DMS79 (cell line): ENCODE data around the gene BST1.

Source experiments
- DNase-seq: peaks from one replicate; lab custom pipeline; 2025; lab: John Stamatoyannopoulos, UW

Gene BST1

DNA sequence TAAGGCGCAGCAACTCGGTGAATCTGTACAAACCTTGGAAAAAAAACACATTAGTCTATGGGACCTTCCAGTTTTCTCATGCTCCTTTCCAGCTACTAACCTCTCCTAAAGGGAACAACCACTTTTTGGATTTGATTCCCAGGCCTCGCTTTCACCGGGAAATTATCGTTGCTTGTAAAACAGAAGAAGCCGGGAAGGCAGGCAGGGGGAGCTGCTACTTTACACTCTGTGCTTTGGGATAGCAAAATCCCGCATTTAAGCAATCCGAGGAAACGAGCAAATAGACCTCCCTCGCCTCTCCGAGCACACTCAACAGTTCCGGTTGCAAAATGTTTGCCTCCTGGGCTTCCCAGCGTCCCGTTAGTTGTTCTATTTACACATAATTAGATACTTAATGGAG lies 76.4 kb downstream of the BST1 start:
- DNase-seq: no peak

DNA sequence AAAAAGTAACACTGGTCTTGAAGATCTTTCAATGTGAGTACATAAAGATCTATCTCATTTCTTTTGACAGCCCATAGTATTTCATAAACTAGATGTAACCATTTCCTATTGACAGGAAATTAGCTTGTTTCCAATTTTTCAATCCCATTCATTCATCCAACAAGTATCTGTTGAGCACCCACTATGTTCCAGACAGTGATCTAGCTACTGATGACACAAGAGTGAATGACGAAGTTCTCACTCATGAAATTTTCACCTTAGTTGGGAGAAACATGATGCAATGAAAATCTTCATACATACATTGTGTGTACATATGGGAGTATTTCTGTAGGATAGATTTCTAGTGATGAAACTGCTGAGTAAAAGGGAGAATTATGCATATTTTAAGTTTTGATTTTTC lies 76.9 kb downstream of the BST1 start:
- no peak for DNase-seq

DNA sequence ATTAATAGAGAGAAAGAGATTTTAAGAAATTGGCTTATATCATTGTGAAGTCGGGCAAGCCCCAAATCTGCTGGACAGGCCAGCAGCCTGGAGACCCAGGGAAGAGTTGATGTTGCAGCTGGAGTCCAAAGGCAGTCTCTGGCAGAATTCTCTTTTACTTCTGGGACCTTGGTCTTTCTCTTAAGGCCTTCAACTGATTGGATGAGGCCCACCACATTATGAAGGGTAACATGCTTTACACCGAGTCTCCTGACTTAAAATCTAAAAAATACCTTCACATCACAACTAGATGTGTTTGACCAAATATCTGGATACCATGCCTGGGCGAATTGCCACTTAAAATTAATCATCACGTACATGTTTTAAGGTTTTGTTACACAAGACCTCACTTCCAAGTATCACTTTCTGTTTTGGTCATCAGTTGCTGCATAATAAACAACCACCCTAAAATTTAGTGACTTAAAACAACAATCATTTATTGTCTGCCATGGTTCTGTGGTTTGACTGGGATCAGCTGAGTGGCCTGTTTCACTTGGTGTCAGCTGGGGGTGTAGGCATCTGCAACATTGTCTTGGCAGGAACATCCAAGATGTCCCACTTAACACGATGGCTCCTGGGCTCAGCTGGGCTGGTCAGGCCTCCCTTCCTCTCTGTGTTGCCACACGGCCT lies 78.7 kb downstream of the BST1 start:
- DNase-seq: no peak
